ENCODE data around the gene DIS3L2.

Gene DIS3L2

DNA sequence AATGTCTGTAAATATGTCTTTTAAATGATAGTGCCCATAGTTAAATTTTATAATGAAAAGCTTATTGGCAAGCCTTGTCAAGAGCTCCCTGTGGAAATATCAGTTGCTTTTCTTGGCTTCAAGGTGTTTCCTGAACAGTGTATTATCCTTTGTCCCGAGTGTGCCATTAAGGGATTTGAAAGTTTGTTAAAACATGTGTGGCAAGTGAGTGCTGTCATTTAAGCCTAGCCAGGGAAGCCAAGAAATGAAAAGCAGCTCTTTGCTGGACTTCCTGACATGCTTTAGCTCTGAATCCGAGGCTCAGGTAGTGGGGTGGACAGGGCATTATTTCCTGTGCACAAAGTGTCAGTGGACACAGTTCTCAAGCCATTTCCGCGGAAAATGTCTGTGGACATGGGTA, 111.5 kb downstream of the DIS3L2 start:
- no peak overlapping the region for H3K9ac ChIP-seq (ENCODE audit: low read depth, low read length)
- no peaks in the 10 kb centered on the region for H3K27me3 ChIP-seq (ENCODE audit: control insufficient read depth, insufficient read depth, low read length)
- no peaks in the 10 kb centered on the region for H3K9me3 ChIP-seq (ENCODE audit: control insufficient read depth, insufficient read depth, low read length)
- H3K36me3 ChIP-seq (ENCODE audit: control insufficient read depth, insufficient read depth, low read length): no peaks in the 10 kb centered on the region
- no peak overlapping the region for H3K27ac ChIP-seq (ENCODE audit: low read depth, low read length)
- H3K4me1 ChIP-seq (ENCODE audit: control insufficient read depth, insufficient read depth, low read length): no peaks in the 10 kb centered on the region
- no peak overlapping the region for H3K4me3 ChIP-seq (ENCODE audit: low read depth, low read length)

- Histone ChIP-seq H3K27ac (ENCODE audit: low read depth, low read length) (no peak overlapping the region), H3K36me3 (ENCODE audit: control insufficient read depth, insufficient read depth, low read length) (no peaks in the 10 kb centered on the region), H3K4me1 (ENCODE audit: control insufficient read depth, insufficient read depth, low read length) (no peaks in the 10 kb centered on the region), H3K27me3 (ENCODE audit: control insufficient read depth, insufficient read depth, low read length) (no peaks in the 10 kb centered on the region), H3K9ac (ENCODE audit: low read depth, low read length) (no peak overlapping the region), H3K4me3 (ENCODE audit: low read depth, low read length) (no peak overlapping the region), H3K9me3 (ENCODE audit: control insufficient read depth, insufficient read depth, low read length) (no peaks in the 10 kb centered on the region)
Observed at GRCh38 chr2:232073699-232074098, 112.2 kb downstream of the DIS3L2 start.

DNA sequence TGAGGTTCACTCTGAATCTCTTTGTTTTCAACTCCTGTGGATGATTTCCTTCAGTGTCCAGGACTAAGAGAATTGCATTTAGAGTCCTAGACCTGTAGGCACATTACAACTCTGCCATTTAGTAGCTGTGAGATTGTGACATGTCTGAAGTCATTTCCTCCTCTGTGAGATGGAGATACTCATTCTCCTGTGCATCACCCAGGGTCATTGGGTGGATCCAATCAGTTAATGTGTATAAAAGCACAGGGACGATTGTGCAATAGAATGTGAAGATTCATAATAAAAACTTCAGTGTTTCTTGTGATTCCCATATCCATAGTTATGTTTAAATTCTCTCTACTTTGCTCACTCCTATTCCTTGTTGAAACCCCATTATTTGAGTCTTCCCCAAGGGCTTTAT, 113.6 kb downstream of the DIS3L2 start:
- Histone ChIP-seq H3K4me1 (ENCODE audit: control insufficient read depth, insufficient read depth, low read length) (no peaks in the 10 kb centered on the region), H3K27ac (ENCODE audit: low read depth, low read length) (no peak overlapping the region), H3K27me3 (ENCODE audit: control insufficient read depth, insufficient read depth, low read length) (no peaks in the 10 kb centered on the region), H3K9ac (ENCODE audit: low read depth, low read length) (no peak overlapping the region), H3K4me3 (ENCODE audit: low read depth, low read length) (no peak overlapping the region), H3K9me3 (ENCODE audit: control insufficient read depth, insufficient read depth, low read length) (no peaks in the 10 kb centered on the region), H3K36me3 (ENCODE audit: control insufficient read depth, insufficient read depth, low read length) (no peaks in the 10 kb centered on the region)

GRCh38 chr2:232075859-232076258, 114.3 kb downstream of the DIS3L2 start:
- Histone ChIP-seq H3K9ac (ENCODE audit: low read depth, low read length) (no peak overlapping the region), H3K9me3 (ENCODE audit: control insufficient read depth, insufficient read depth, low read length) (no peaks in the 10 kb centered on the region), H3K27ac (ENCODE audit: low read depth, low read length) (no peak overlapping the region), H3K4me3 (ENCODE audit: low read depth, low read length) (no peak overlapping the region), H3K27me3 (ENCODE audit: control insufficient read depth, insufficient read depth, low read length) (no peaks in the 10 kb centered on the region), H3K4me1 (ENCODE audit: control insufficient read depth, insufficient read depth, low read length) (no peaks in the 10 kb centered on the region), H3K36me3 (ENCODE audit: control insufficient read depth, insufficient read depth, low read length) (no peaks in the 10 kb centered on the region)

GRCh38 chr2:232076272-232076671, 114.8 kb downstream of the DIS3L2 start:
- no peak overlapping the region for H3K27ac ChIP-seq (ENCODE audit: low read depth, low read length)
- H3K36me3 ChIP-seq (ENCODE audit: control insufficient read depth, insufficient read depth, low read length): no peaks in the 10 kb centered on the region
- no peak overlapping the region for H3K9ac ChIP-seq (ENCODE audit: low read depth, low read length)
- no peaks in the 10 kb centered on the region for H3K27me3 ChIP-seq (ENCODE audit: control insufficient read depth, insufficient read depth, low read length)
- no peaks in the 10 kb centered on the region for H3K4me1 ChIP-seq (ENCODE audit: control insufficient read depth, insufficient read depth, low read length)
- H3K4me3 ChIP-seq (ENCODE audit: low read depth, low read length): no peak overlapping the region
- H3K9me3 ChIP-seq (ENCODE audit: control insufficient read depth, insufficient read depth, low read length): no peaks in the 10 kb centered on the region

DNA sequence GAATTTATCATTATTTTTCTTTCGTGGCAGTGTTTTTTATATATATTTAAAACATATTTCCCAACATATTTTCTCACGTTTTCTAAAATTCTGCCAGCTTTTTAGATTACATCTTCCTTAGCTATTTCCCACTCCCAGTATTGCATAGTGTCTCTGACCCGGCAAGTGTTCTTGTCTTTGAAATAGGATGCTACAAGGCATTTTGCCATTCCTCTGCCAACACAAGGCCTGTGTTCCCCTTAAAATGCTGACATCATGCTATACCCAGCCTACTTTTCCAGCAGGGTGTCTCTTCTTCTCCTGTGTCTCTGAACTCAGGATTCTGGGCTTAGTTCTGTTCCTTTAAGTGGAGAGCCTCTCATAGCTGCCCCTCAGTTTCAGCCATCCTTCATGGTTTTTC, 115.2 kb downstream of the DIS3L2 start:
- Histone ChIP-seq H3K9me3 (ENCODE audit: control insufficient read depth, insufficient read depth, low read length) (no peaks in the 10 kb centered on the region), H3K9ac (ENCODE audit: low read depth, low read length) (no peak overlapping the region), H3K27me3 (ENCODE audit: control insufficient read depth, insufficient read depth, low read length) (no peaks in the 10 kb centered on the region), H3K4me1 (ENCODE audit: control insufficient read depth, insufficient read depth, low read length) (no peaks in the 10 kb centered on the region), H3K27ac (ENCODE audit: low read depth, low read length) (no peak overlapping the region), H3K36me3 (ENCODE audit: control insufficient read depth, insufficient read depth, low read length) (no peaks in the 10 kb centered on the region), H3K4me3 (ENCODE audit: low read depth, low read length) (no peak overlapping the region)

GRCh38 chr2:232085164-232085563, 123.7 kb downstream of the DIS3L2 start:
- no peaks in the 10 kb centered on the region for H3K36me3 ChIP-seq (ENCODE audit: control insufficient read depth, insufficient read depth, low read length)
- no peak overlapping the region for H3K9ac ChIP-seq (ENCODE audit: low read depth, low read length)
- H3K27ac ChIP-seq (ENCODE audit: low read depth, low read length): no peak overlapping the region
- H3K27me3 ChIP-seq (ENCODE audit: control insufficient read depth, insufficient read depth, low read length): no peaks in the 10 kb centered on the region
- H3K9me3 ChIP-seq (ENCODE audit: control insufficient read depth, insufficient read depth, low read length): no peaks in the 10 kb centered on the region; the same call in 1 of the 2 replicates
- H3K4me1 ChIP-seq (ENCODE audit: control insufficient read depth, insufficient read depth, low read length): no peaks in the 10 kb centered on the region
- no peak overlapping the region for H3K4me3 ChIP-seq (ENCODE audit: low read depth, low read length)

GRCh38 chr2:232085826-232086425, 124.4 kb downstream of the DIS3L2 start:
- no peaks in the 10 kb centered on the region for H3K27me3 ChIP-seq (ENCODE audit: control insufficient read depth, insufficient read depth, low read length)
- H3K36me3 ChIP-seq (ENCODE audit: control insufficient read depth, insufficient read depth, low read length): no peaks in the 10 kb centered on the region
- H3K27ac ChIP-seq (ENCODE audit: low read depth, low read length): no peak overlapping the region
- H3K4me3 ChIP-seq (ENCODE audit: low read depth, low read length): no peak overlapping the region
- H3K4me1 ChIP-seq (ENCODE audit: control insufficient read depth, insufficient read depth, low read length): no peaks in the 10 kb centered on the region
- no peaks in the 10 kb centered on the region; the same call in 1 of the 2 replicates for H3K9me3 ChIP-seq (ENCODE audit: control insufficient read depth, insufficient read depth, low read length)
- H3K9ac ChIP-seq (ENCODE audit: low read depth, low read length): no peak overlapping the region

DNA sequence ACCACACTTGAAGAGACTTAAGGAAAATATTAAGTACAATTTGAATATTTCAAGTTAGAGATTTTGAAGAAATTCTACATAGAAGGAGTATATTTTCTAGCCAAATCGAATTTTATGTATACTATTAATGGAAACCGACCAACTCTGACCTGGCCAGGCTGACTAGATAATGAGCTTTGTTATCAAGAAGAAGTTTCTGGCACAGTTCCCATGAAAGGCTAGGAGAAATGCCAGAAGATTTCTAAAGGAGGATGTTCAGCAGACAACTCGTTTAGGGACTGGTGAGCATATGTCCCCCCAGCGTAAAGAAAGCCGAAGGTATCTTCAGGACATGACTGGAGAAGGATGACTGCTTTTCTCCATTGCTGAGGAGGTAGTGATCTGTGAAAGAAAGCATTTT, 127.3 kb downstream of the DIS3L2 start:
- no peak overlapping the region for H3K4me3 ChIP-seq (ENCODE audit: low read depth, low read length)
- H3K4me1 ChIP-seq (ENCODE audit: control insufficient read depth, insufficient read depth, low read length): no peaks in the 10 kb centered on the region
- no peaks in the 10 kb centered on the region for H3K36me3 ChIP-seq (ENCODE audit: control insufficient read depth, insufficient read depth, low read length)
- no peak overlapping the region for H3K27ac ChIP-seq (ENCODE audit: low read depth, low read length)
- H3K9me3 ChIP-seq (ENCODE audit: control insufficient read depth, insufficient read depth, low read length): no peaks in the 10 kb centered on the region
- H3K9ac ChIP-seq (ENCODE audit: low read depth, low read length): no peak overlapping the region
- no peaks in the 10 kb centered on the region for H3K27me3 ChIP-seq (ENCODE audit: control insufficient read depth, insufficient read depth, low read length)

- Histone ChIP-seq H3K27ac (ENCODE audit: low read depth, low read length) (no peak overlapping the region), H3K27me3 (ENCODE audit: control insufficient read depth, insufficient read depth, low read length) (no peaks in the 10 kb centered on the region), H3K9me3 (ENCODE audit: control insufficient read depth, insufficient read depth, low read length) (no peaks in the 10 kb centered on the region), H3K36me3 (ENCODE audit: control insufficient read depth, insufficient read depth, low read length) (no peaks in the 10 kb centered on the region), H3K9ac (ENCODE audit: low read depth, low read length) (no peak overlapping the region), H3K4me3 (ENCODE audit: low read depth, low read length) (no peak overlapping the region), H3K4me1 (ENCODE audit: control insufficient read depth, insufficient read depth, low read length) (no peaks in the 10 kb centered on the region)
Observed at GRCh38 chr2:232094201-232094600, 132.7 kb downstream of the DIS3L2 start.

DNA sequence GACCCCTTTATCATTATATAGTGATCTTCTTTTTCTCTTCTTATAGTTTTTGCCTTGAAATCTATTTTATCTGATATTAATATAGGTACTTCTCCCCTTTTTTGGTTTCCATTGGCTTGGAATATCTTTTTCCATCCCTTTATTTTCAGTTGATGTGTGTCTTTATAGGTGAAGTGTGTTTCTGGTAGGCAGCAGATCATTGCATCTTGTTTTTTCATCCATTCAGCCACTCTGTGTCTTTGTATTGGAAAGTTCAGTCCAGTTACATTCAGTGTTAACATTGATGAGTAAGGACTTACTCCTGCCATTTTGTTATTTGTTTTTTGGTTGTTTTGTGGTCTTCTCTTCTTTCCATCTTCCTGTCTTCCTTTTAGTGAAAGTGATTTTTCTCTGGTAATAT, 133.4 kb downstream of the DIS3L2 start:
- no peak overlapping the region for H3K27ac ChIP-seq (ENCODE audit: low read depth, low read length)
- no peak overlapping the region for H3K4me3 ChIP-seq (ENCODE audit: low read depth, low read length)
- H3K27me3 ChIP-seq (ENCODE audit: control insufficient read depth, insufficient read depth, low read length): no peaks in the 10 kb centered on the region
- no peaks in the 10 kb centered on the region for H3K9me3 ChIP-seq (ENCODE audit: control insufficient read depth, insufficient read depth, low read length)
- H3K9ac ChIP-seq (ENCODE audit: low read depth, low read length): no peak overlapping the region
- H3K36me3 ChIP-seq (ENCODE audit: control insufficient read depth, insufficient read depth, low read length): no peaks in the 10 kb centered on the region
- no peaks in the 10 kb centered on the region for H3K4me1 ChIP-seq (ENCODE audit: control insufficient read depth, insufficient read depth, low read length)

GRCh38 chr2:232097260-232097659, 135.7 kb downstream of the DIS3L2 start:
- Histone ChIP-seq H3K4me1 (ENCODE audit: control insufficient read depth, insufficient read depth, low read length) (no peaks in the 10 kb centered on the region), H3K4me3 (ENCODE audit: low read depth, low read length) (no peak overlapping the region), H3K9ac (ENCODE audit: low read depth, low read length) (no peak overlapping the region), H3K36me3 (ENCODE audit: control insufficient read depth, insufficient read depth, low read length) (no peaks in the 10 kb centered on the region), H3K27ac (ENCODE audit: low read depth, low read length) (no peak overlapping the region), H3K9me3 (ENCODE audit: control insufficient read depth, insufficient read depth, low read length) (no peaks in the 10 kb centered on the region), H3K27me3 (ENCODE audit: control insufficient read depth, insufficient read depth, low read length) (no peaks in the 10 kb centered on the region)

Measured in HUES48 (cell line).